PC-3 (cell line): ENCODE results near the gene ATP6V0E1. TPM values are rescaled to one million over a fixed set of nuclear protein-coding genes. Genes with fewer than 3 reads are reported as not detected.

Source experiments
- ATAC-seq: fragments of 200-7000 bp; cut with Tn5 transposase; 2 replicates; pipeline ENCODE4 v1.9.1; 2020; ENCODE audit warnings: mild to moderate bottlenecking, moderate library complexity
- BruUV-seq: library from RNA; stranded (reverse); fragments of 400-500 nt; replicated peaks from 2 replicates; lab custom pipeline; 2021; lab: Mats Ljungman, UMichigan
- CTCF ChIA-PET: fragments of 300-600 bp; sonication (Branson Sonifier 250); formaldehyde crosslinking; loops from one replicate; lab custom pipeline; 2022; ENCODE audit warnings: antibody characterized with exemption; lab: Charles Lee
- POLR2A ChIA-PET: fragments of 300-600 bp; sonication (Branson Sonifier 250); formaldehyde crosslinking; loops from one replicate; lab custom pipeline; 2022; ENCODE audit warnings: antibody characterized with exemption; ENCODE audit not compliant: unreplicated experiment; lab: Charles Lee
- DNase-seq: peaks from one replicate; pipeline ENCODE4 v3.0.0-alpha.2; 2015
- H2AFZ ChIP-seq: fragments of 300-600 bp; sonication (generic); 2 replicates; pipeline ENCODE4 v1.6.0; 2016; ENCODE audit warnings: antibody characterized with exemption, low read length
- H3F3A ChIP-seq: fragments of 300-600 bp; sonication (generic); one replicate; pipeline ENCODE4 v1.6.0; 2017; ENCODE audit warnings: antibody characterized with exemption, low read length, control low read depth, mild to moderate bottlenecking; ENCODE audit not compliant: unreplicated experiment
- H3K27ac ChIP-seq: fragments of 300-600 bp; sonication (generic); 2 replicates; pipeline ENCODE4 v1.5.1; 2016; ENCODE audit warnings: mild to moderate bottlenecking, low read length
- H3K27me3 ChIP-seq: fragments of 300-600 bp; sonication (generic); 2 replicates; pipeline ENCODE4 v1.6.1; 2016; ENCODE audit warnings: low read length, mixed read lengths
- H3K36me3 ChIP-seq: fragments of 300-600 bp; sonication (generic); 2 replicates; pipeline ENCODE4 v1.6.1; 2016; ENCODE audit warnings: low read depth, mixed run types, low read length, mixed read lengths
- H3K4me1 ChIP-seq: fragments of 300-600 bp; sonication (generic); 2 replicates; pipeline ENCODE4 v1.5.1; 2016; ENCODE audit warnings: low read length; ENCODE audit not compliant: insufficient read depth
- H3K4me2 ChIP-seq: fragments of 300-600 bp; sonication (generic); 2 replicates; pipeline ENCODE4 v1.6.0; 2016; ENCODE audit warnings: low read length
- H3K4me3 ChIP-seq: fragments of 300-600 bp; sonication (generic); 2 replicates; pipeline ENCODE4 v1.5.1; 2016; ENCODE audit warnings: mild to moderate bottlenecking, low read length, mixed read lengths
- H3K79me2 ChIP-seq: fragments of 300-600 bp; sonication (generic); 2 replicates; pipeline ENCODE4 v1.6.1; 2017; ENCODE audit warnings: low read length, mixed read lengths
- H3K9ac ChIP-seq: fragments of 300-600 bp; sonication (generic); 2 replicates; pipeline ENCODE4 v1.6.0; 2016; ENCODE audit warnings: mild to moderate bottlenecking, low read length
- H3K9me2 ChIP-seq: fragments of 300-600 bp; sonication (generic); replicated peaks from 2 replicates; pipeline ENCODE4 v1.6.1; 2016; ENCODE audit warnings: mixed run types, low read length, mixed read lengths
- H3K9me3 ChIP-seq: fragments of 300-600 bp; sonication (generic); 2 replicates; pipeline ENCODE4 v1.6.1; 2016; ENCODE audit warnings: low read length, mixed read lengths
- H4K20me1 ChIP-seq: fragments of 300-600 bp; sonication (generic); 2 replicates; pipeline ENCODE4 v1.6.1; 2016; ENCODE audit warnings: low read length, mixed read lengths
- CTCF ChIP-seq: fragments of 300-600 bp; sonication (generic); conservative IDR thresholded peaks from 2 replicates; pipeline ENCODE4 v1.5.1; 2017; ENCODE audit warnings: antibody characterized with exemption, low read depth, mild to moderate bottlenecking, low read length
- EZH2 ChIP-seq: fragments of 300-600 bp; sonication (generic); IDR thresholded peaks from one replicate; pipeline ENCODE4 v1.6.1; 2017; ENCODE audit warnings: antibody characterized with exemption, mild to moderate bottlenecking, low read length; ENCODE audit not compliant: unreplicated experiment
- EZH2phosphoT487 ChIP-seq: fragments of 300-600 bp; sonication (generic); IDR thresholded peaks from 2 replicates; pipeline ENCODE4 v1.6.1; 2018; ENCODE audit warnings: mild to moderate bottlenecking, antibody characterized with exemption, low read length, borderline replicate concordance
- intact Hi-C: fragments of 100-400 bp; cut with micrococcal nuclease; formaldehyde crosslinking; loops from 2 replicates; pipeline ENCODE4 v1.9.0; 2023
- total RNA-seq: library from RNA; depleted of rRNA; stranded (reverse); fragments of >200 nt; gene quantifications from 2 replicates; pipeline ENCODE4 v1.2.3, GENCODE V29; 2014

Gene ATP6V0E1
- total RNA-seq, 1 experiment from 2014 or later: 154 TPM

DNA sequence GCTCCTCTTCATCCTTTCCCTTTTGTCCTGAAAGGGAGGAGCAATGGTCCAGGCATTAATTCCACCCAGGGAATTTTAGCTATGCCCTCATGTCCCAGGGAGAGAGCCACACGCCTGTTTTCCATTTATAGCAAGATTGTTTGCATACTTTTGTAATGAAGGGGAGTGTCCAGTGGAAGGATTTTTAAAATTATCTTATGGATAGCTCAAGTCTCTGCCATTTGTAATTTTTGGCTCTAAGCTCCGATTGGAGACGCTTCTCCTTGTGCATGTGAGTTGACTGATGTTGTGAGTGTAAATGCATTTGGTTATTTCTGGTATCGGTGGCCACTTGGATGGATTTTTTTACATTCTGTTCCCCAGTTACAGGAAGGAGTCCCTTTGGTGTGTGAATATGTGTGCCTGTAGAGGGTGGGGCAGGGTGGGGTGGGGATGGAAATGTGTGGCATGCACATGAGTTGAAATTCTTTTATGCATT lies 31.5 kb upstream of the ATP6V0E1 start:
- no peaks in the 10 kb centered on the region for H3K79me2 ChIP-seq
- H4K20me1 ChIP-seq: no peaks in the 10 kb centered on the region
- ChIA-PET POLR2A (no interaction called here), CTCF (no interaction called here)
- H3K4me1 ChIP-seq: peaks cover 13% of the 10 kb centered on the region
- H3F3A ChIP-seq: no peaks in the 10 kb centered on the region
- TF ChIP-seq EZH2phosphoT487 (no peak), CTCF (no peak), EZH2 (no peak)
- no peaks in the 10 kb centered on the region; the same call in 1 of the 2 replicates for H3K36me3 ChIP-seq
- ATAC-seq: no peak
- no peaks in the 10 kb centered on the region for H3K9me3 ChIP-seq
- no peak overlapping the region for H3K4me3 ChIP-seq
- no peaks in the 10 kb centered on the region for H3K9me2 ChIP-seq
- no peak for DNase-seq
- H2AFZ ChIP-seq: no peak overlapping the region
- H3K27ac ChIP-seq: no peak overlapping the region
- intact Hi-C loops: no loop called here
- H3K4me2 ChIP-seq: no peak overlapping the region
- no peak overlapping the region for H3K9ac ChIP-seq
- H3K27me3 ChIP-seq: no peaks in the 10 kb centered on the region
- BruUV-seq: no TSS peak

GRCh38 chr5:172953776-172954675 lies 29.5 kb upstream of the ATP6V0E1 start:
- no peaks in the 10 kb centered on the region for H3K27me3 ChIP-seq
- no peak overlapping the region for H3K4me2 ChIP-seq
- no peak overlapping the region for H3K9ac ChIP-seq
- no peaks in the 10 kb centered on the region for H3K79me2 ChIP-seq
- H3K4me1 ChIP-seq: peaks cover 13% of the 10 kb centered on the region
- intact Hi-C loops: no loop called here
- H3K4me3 ChIP-seq: no peak overlapping the region
- no peaks in the 10 kb centered on the region for H4K20me1 ChIP-seq
- no TSS peak for BruUV-seq
- no peak overlapping the region for H2AFZ ChIP-seq
- no peaks in the 10 kb centered on the region for H3F3A ChIP-seq
- ChIA-PET POLR2A (interaction anchor here (0.6 kb wide), 1 partner anchor 1021 kb away, joined by 3 read pairs; no protein-coding TSS in a partner anchor), CTCF (interaction anchor here (1.2 kb wide), 1 partner anchor 247 kb away, joined by 4 read pairs; no protein-coding TSS in a partner anchor)
- no peak overlapping the region for H3K27ac ChIP-seq
- H3K9me2 ChIP-seq: no peaks in the 10 kb centered on the region
- no peak for TF ChIP-seq EZH2phosphoT487
- no peak for TF ChIP-seq EZH2
- no peak for TF ChIP-seq CTCF
- ATAC-seq (no peak), DNase-seq (peak; percentile 25)
- no peaks in the 10 kb centered on the region for H3K36me3 ChIP-seq
- no peaks in the 10 kb centered on the region for H3K9me3 ChIP-seq
